VCaP (cell line): Measurements from ENCODE around the gene HLA-DRB5.
"Not testable (repeated sequence)": the region's sequence is repeated elsewhere in the genome, so short reads cannot be mapped to it uniquely, and the experiment has no call there.

ENCODE experiments used
- H3K27ac ChIP-seq: fragments of 450-650 bp; 2 replicates; pipeline ENCODE4 v1.5.1; 2017
- TF ChIP-seq, protein P1 (sequence below): fragments of 450-650 bp; conservative IDR thresholded peaks from 2 replicates; pipeline ENCODE4 v1.5.1; 2017; ENCODE audit warnings: mild to moderate bottlenecking, moderate library complexity

HLA-DRB5 gene

GRCh38 chr6:32529697-32530430 lies at the start of gene HLA-DRB5:
TSS of gene HLA-DRB5 (minus strand) at chr6:32530287. CDS start at chr6:32530224, 63 bp downstream.
- H3K27ac ChIP-seq, result no peak within 1 kb of the TSS
- TF ChIP-seq, protein P1, sequence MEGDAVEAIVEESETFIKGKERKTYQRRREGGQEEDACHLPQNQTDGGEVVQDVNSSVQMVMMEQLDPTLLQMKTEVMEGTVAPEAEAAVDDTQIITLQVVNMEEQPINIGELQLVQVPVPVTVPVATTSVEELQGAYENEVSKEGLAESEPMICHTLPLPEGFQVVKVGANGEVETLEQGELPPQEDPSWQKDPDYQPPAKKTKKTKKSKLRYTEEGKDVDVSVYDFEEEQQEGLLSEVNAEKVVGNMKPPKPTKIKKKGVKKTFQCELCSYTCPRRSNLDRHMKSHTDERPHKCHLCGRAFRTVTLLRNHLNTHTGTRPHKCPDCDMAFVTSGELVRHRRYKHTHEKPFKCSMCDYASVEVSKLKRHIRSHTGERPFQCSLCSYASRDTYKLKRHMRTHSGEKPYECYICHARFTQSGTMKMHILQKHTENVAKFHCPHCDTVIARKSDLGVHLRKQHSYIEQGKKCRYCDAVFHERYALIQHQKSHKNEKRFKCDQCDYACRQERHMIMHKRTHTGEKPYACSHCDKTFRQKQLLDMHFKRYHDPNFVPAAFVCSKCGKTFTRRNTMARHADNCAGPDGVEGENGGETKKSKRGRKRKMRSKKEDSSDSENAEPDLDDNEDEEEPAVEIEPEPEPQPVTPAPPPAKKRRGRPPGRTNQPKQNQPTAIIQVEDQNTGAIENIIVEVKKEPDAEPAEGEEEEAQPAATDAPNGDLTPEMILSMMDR, result no peak

DNA sequence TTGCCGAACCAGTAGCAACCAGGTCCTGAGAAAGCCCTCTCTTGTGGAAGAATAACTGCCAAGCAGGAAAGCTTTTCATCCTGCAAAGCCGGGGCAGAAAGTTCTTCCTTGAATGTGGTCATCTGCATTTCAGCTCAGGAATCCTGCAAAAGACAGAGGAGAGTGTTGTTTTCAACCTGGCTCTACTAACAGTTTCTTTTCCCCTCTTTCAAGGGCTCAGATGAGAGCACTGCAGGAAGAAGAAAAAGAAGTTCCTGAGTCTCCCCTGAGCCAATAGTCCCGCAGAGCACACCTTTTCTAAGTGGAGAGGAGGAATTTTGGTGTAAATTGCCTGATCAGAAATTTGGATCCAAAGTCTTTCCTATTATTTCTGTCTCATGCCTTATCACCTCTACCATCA lies 48.9 kb upstream of the HLA-DRB5 start:
- TF ChIP-seq, protein P1, result no peak
- no peak overlapping the region for H3K27ac ChIP-seq

DNA sequence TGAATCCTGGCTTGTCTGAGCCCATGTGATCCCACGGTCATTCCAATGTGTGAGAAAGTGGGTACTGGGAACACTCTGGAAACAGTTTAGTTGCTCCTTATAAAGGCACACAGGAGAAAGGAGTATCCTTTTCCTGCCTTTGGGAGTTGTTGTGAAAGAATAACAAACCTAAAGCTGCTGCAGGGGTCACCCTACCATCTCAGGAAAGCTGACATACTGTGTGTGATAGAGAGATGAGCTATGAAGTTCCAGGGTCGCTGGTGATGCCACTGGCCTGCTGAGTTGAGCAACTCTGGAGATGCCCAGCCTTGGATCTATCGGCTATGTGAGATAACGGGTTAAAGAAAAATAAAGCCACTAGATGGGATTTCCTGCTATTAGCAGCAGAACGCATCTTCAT lies 47.4 kb upstream of the HLA-DRB5 start:
- not testable (repeated sequence) for H3K27ac ChIP-seq

DNA sequence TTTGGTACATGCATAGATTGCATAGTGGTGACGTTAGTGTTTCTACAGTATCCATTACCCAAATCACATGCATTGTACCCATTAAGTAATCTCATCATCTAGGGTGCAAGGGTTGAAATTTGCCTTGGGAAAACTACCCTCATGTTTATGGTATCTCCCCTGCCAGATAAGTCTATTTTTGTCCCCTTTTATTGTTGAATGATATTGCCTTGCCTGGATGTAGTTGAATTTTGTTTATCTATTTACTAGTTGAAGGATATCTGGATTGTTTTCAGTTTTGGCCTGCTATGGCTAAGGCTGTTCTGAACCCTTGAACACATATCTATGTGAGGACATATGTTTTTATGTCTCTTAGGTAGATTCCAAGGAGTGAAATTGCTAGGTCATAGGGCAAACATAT lies 46.2 kb upstream of the HLA-DRB5 start:
- no peak overlapping the region for H3K27ac ChIP-seq
- TF ChIP-seq, protein P1, result no peak

- no peak overlapping the region for H3K27ac ChIP-seq
- TF ChIP-seq, protein P1, result no peak
Observed at GRCh38 chr6:32570363-32570905, 40.3 kb upstream of the HLA-DRB5 start.

DNA sequence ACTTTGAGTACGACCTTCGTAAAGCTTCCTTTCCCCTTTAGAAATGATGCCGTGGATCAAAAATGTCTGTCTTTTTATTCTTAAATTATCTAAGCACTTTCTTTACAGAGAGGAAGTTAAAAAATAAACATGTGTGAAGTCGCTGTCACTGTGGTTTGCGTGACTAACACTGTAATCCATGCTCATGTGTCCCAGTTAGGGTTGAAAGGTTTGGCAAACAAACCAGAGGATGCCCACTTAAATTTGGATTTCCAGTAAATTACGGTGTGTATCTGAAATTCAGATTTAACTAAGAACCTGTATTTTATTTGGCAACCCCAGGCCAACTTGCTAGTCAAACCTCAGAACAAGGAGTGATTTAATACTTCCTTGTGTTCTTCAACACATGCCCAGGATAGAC lies 38.5 kb upstream of the HLA-DRB5 start:
- TF ChIP-seq, protein P1, result no peak
- no peak overlapping the region for H3K27ac ChIP-seq

DNA sequence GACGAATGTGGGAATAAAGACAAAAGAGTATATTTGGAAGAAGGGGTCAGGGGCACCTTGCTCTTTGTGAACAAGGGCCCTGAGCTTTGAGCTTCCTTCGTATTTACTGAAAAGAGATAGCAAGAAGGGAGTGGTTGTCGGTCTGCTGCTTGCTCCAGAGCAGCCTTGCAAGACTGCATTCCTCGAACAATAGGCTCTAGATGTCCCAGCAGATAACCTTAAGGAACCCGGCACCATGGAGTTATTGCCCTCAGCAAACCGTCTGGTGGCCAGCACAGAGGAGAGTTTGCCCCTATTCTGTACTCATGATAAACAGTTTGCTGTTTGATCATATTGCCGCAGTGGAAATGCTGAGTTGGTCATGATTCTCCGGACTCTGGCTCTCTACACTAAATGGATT lies 36.9 kb upstream of the HLA-DRB5 start:
- H3K27ac ChIP-seq, result no peak overlapping the region
- TF ChIP-seq, protein P1, result no peak

- H3K27ac ChIP-seq, result no peak overlapping the region
- TF ChIP-seq, protein P1, result no peak
Observed at GRCh38 chr6:32565511-32565910, 35.4 kb upstream of the HLA-DRB5 start.
